ENCODE measurements around the gene LHX2.

LHX2 gene

DNA sequence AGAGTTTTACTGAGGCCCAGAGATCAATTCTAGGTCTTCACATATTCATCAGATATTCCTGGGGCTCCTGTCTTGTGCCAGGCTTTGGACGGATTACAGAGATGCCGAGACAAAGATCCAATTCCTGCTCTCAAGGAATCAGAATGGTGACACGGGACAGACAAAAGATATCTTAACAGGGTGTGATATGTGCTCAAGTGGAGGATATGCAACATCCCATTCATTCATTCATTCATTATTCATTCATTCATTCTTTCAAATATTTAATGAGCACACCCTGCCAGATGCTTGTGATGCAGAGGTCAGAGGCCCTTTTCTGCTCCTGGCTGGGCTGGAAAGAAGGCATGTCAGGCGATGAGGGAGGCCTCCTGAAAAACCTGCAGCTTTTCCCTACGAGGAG lies 21.8 kb downstream of the LHX2 start:
- H3K4me3 ChIP-seq (replicated peaks in 1 of 2; ENCODE audit: low read depth in 2 of 2, low read length in 2 of 2): no peak overlapping the region
- DNase-seq (ENCODE audit: low read depth in 2 of 2): no peak
- TF ChIP-seq, protein P1, sequence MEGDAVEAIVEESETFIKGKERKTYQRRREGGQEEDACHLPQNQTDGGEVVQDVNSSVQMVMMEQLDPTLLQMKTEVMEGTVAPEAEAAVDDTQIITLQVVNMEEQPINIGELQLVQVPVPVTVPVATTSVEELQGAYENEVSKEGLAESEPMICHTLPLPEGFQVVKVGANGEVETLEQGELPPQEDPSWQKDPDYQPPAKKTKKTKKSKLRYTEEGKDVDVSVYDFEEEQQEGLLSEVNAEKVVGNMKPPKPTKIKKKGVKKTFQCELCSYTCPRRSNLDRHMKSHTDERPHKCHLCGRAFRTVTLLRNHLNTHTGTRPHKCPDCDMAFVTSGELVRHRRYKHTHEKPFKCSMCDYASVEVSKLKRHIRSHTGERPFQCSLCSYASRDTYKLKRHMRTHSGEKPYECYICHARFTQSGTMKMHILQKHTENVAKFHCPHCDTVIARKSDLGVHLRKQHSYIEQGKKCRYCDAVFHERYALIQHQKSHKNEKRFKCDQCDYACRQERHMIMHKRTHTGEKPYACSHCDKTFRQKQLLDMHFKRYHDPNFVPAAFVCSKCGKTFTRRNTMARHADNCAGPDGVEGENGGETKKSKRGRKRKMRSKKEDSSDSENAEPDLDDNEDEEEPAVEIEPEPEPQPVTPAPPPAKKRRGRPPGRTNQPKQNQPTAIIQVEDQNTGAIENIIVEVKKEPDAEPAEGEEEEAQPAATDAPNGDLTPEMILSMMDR (IDR thresholded peaks at IDR 0.05; ENCODE audit: low read depth, low read length): no peak

DNA sequence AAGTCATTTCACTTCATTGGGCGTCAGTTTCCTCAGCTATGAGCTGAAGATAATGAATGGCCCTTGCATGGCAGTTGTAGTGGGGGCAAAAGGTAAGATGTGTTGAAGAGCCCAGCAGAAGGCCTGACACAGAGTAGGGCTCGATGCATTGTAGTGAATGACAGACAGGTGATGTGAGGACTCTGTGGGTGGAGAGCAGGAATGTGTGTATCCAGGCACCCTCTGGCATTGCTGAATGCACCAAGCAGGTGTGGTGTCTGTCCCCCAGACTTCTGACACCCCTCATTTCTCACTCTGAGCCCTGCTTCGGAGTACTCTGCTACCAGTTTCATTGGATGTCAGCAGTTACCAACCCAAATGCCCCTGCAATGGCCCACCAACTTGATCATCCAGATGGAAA lies 22.4 kb downstream of the LHX2 start:
- TF ChIP-seq, protein P1 (IDR thresholded peaks at IDR 0.05; ENCODE audit: low read depth, low read length): no peak
- no peak for DNase-seq (ENCODE audit: low read depth in 2 of 2)
- no peak overlapping the region for H3K4me3 ChIP-seq (replicated peaks in 1 of 2; ENCODE audit: low read depth in 2 of 2, low read length in 2 of 2)

DNA sequence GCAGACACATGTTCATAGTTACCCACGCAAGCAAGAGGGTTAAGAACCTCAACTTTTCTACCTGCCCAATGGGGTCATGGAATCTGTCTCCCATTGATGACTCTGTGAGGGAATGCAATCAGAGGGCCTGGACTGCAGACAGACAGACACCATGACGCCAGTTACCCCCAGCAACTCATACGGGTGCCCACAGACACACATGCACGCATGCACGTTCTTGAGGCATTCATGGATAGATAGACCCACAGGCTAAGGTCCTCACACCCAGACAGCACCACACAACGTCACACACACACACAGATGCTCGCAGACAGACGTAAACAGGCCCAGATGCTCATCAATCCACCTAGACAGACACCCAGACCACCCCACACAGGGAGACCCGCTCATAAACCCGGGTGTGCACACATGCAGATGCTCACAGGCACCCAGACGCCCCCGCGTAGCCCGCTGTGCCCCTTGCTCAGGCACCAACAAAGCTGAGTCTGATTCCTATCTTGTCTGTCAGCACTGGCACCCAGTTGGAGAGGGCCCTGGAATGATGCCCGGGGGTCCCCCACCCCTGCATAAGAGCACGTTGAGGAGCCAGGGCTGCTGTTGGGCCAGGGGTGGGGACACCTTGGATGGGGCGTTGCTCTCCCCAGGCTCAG lies 23.6 kb downstream of the LHX2 start:
- no peak overlapping the region for H3K4me3 ChIP-seq (replicated peaks in 1 of 2; ENCODE audit: low read depth in 2 of 2, low read length in 2 of 2)
- no peak for DNase-seq (ENCODE audit: low read depth in 2 of 2)
- TF ChIP-seq, protein P1 (IDR thresholded peaks at IDR 0.05; ENCODE audit: low read depth, low read length): no peak

DNA sequence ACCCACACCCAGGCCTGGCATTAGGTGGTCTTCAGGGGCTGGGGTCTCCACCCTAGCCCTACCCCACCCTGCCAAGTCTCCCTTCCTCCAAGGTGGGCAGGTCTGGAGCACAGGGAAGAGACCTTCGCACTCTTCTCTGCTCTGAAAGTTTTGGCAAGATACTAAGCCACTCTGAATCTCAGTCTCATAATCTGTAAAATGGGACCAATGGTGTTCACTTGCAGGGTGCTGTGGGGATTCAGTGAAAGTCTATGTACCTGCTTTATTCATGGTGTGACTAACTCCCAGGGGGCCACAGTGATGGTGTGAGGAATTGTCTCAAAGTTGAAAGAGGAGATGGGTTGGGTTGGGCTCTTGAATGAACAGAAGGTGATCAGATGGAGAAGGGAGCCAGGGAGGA lies 25.0 kb downstream of the LHX2 start:
- H3K4me3 ChIP-seq (replicated peaks in 1 of 2; ENCODE audit: low read depth in 2 of 2, low read length in 2 of 2): no peak overlapping the region
- TF ChIP-seq, protein P1 (IDR thresholded peaks at IDR 0.05; ENCODE audit: low read depth, low read length): no peak
- DNase-seq (ENCODE audit: low read depth in 2 of 2): no peak

DNA sequence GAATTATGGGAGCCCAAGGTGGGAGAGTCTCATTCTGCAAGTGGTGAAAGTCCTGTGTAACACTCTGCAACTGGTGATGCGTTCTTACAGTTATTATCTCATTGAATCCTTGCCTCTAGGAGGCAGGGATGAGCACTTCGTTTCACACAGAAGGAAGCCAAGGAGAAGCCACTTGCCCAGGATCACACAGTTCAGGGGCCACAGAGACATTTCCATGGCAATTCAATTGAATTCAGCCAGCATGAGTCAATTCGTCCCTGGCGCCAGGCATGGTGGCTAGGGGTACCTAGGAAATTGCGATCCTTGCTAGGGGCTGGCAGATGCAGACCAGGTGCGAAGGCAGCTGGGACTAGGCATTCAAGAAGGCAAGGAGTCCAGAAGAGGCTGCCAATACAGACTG lies 26.2 kb downstream of the LHX2 start:
- no peak for DNase-seq (ENCODE audit: low read depth in 2 of 2)
- TF ChIP-seq, protein P1 (IDR thresholded peaks at IDR 0.05; ENCODE audit: low read depth, low read length): no peak
- H3K4me3 ChIP-seq (replicated peaks in 1 of 2; ENCODE audit: low read depth in 2 of 2, low read length in 2 of 2): no peak overlapping the region

DNA sequence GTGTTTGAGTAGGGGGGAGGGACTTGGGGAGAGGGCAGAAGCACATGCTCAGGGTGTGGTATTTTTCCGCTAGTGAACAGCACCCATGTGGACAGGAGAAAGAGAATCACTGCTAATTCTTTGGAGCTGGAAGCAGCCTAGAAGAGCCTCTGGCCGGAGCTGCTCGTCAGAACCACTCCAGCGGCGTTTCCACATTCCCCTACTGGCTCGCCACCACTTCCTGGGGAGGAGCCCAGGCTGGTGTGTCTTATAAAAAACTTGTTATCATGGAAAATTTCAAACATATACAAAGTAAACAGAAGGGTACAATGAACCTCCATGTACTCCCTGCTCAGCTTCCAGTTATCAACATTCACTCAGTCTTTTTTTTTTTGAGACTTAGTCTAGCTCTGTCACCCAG lies 26.7 kb downstream of the LHX2 start:
- no peak overlapping the region for H3K4me3 ChIP-seq (replicated peaks in 1 of 2; ENCODE audit: low read depth in 2 of 2, low read length in 2 of 2)
- peak in 1 of 2 donors; percentile 32 for DNase-seq (ENCODE audit: low read depth in 2 of 2)
- TF ChIP-seq, protein P1 (IDR thresholded peaks at IDR 0.05; ENCODE audit: low read depth, low read length): no peak

Measured in cardiac fibroblast (primary cell).